Measurements from ENCODE around the gene ZNF580. TPM values are rescaled to one million over a fixed set of nuclear protein-coding genes. Genes with fewer than 3 reads are reported as not detected.

The ZNF580 gene
- total and polyA plus RNA-seq, 9 of the 15 experiments (the other 6 are each of a cell fraction or from before 2014, with no cell fraction given): 2.3 to 47.4 (median 6.0) TPM

DNA sequence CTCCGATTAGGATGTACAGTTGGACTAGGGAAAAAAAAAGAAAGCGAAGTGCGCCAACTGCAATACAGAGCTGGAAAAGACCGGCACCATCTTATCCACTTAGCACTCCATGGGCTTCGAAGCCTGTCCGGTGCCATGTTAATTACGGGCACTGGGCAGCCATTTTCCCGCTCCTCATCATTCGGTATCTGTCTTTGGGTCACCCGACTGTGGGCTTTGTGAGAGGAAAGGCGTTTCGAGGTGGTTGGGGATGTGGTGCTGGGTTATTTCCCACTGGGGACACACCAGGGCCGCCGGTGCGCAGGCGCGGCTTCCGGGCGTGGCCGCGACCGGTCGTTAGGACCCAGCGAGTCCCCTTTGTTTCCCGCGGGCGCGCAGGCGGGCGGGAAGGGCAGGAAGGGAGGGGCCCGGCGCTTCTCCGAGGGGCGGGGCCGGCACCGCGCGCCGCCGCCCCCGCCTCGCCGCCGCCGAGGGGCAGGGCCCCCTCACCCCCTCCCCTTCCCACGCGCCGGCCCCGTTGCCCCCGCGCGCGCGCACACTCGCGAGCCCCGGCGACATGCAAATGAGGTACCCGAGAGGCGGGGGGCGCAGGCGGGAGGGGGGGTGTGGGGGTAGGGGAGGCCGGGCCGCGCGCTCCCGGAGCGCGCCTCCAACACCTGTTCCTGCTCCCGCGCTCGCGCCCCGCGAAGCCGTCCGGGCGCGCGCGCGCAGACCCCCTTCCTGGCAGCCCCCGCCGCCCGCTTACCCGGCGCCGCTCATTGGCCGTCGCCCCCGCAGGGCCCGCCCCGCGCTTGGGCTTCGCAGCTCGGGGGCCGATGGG lies 40.8 kb upstream of the ZNF580 start, which contains the start of gene ZNF524 (continued):
- TF ChIP-seq CREM (IDR thresholded peaks at IDR 0.05; ENCODE audit: low read depth) (peak; percentile 80), ARID2 (IDR thresholded peaks at IDR 0.05) (no peak), BHLHE40 (IDR thresholded peaks at IDR 0.05; ENCODE audit: low read length) (peak; percentile 42; the same call in 1 of the 2 replicates), RHOXF2B (CRISPR knock-in tag; conservative IDR thresholded peaks at IDR 0.05) (no peak), KLF16 (IDR thresholded peaks at IDR 0.05) (no peak), RAD51 (IDR thresholded peaks at IDR 0.05; ENCODE audit: borderline replicate concordance, low read depth) (no peak), PHB2 (IDR thresholded peaks at IDR 0.05; ENCODE audit: low read depth) (no peak), ZNF445 (CRISPR knock-in tag; IDR thresholded peaks at IDR 0.05; ENCODE audit: low read depth) (no peak), TAF15 (IDR thresholded peaks at IDR 0.05; ENCODE audit: low read depth, low read length) (no peak), SMARCA5 (IDR thresholded peaks at IDR 0.05) (no peak), ZNF134 (CRISPR knock-in tag; conservative IDR thresholded peaks at IDR 0.05) (peak; percentile 34; the same call in 1 of the 2 replicates), ERF (CRISPR knock-in tag; IDR thresholded peaks at IDR 0.05) (0 out of 2 replicates have a peak, but pooled peaks have one; percentile 84), RBBP5 (IDR thresholded peaks at IDR 0.05; ENCODE audit: borderline replicate concordance, insufficient read depth, low read length, poor library complexity, severe bottlenecking) (peak; percentile 50), KAT8 (IDR thresholded peaks at IDR 0.05; ENCODE audit: low read depth) (peak; percentile 81), ZNF184 (CRISPR knock-in tag; IDR thresholded peaks at IDR 0.05) (no peak), ARID1B (IDR thresholded peaks at IDR 0.05) (peak; percentile 20; the same call in 1 of the 2 replicates), YY1 (IDR thresholded peaks at IDR 0.05; ENCODE audit: borderline replicate concordance in 1 of 3, control insufficient read depth in 1 of 3, extremely low read depth in 1 of 3, insufficient read depth in 3 of 3, insufficient read length in 1 of 3, insufficient replicate concordance in 2 of 3, low read depth in 1 of 3, low read length in 2 of 3) (peak; percentile 88 to 93 (median 91)), THRAP3 (IDR thresholded peaks at IDR 0.05; ENCODE audit: borderline replicate concordance) (no peak), MECOM (CRISPR knock-in tag; IDR thresholded peaks at IDR 0.05) (no peak), ZNF785 (CRISPR knock-in tag; IDR thresholded peaks at IDR 0.05) (no peak), SIN3A (IDR thresholded peaks at IDR 0.05; ENCODE audit: borderline replicate concordance in 2 of 2, control insufficient read depth in 1 of 2, low read depth in 2 of 2, low read length in 2 of 2) (peak; percentile 16 to 51; a peak in 1 of 4 replicates)
- TF ChIP-seq, protein P1, sequence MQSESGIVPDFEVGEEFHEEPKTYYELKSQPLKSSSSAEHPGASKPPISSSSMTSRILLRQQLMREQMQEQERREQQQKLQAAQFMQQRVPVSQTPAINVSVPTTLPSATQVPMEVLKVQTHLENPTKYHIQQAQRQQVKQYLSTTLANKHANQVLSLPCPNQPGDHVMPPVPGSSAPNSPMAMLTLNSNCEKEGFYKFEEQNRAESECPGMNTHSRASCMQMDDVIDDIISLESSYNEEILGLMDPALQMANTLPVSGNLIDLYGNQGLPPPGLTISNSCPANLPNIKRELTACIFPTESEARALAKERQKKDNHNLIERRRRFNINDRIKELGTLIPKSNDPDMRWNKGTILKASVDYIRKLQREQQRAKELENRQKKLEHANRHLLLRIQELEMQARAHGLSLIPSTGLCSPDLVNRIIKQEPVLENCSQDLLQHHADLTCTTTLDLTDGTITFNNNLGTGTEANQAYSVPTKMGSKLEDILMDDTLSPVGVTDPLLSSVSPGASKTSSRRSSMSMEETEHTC (IDR thresholded peaks at IDR 0.05): no peak
- TF ChIP-seq, protein P2, sequence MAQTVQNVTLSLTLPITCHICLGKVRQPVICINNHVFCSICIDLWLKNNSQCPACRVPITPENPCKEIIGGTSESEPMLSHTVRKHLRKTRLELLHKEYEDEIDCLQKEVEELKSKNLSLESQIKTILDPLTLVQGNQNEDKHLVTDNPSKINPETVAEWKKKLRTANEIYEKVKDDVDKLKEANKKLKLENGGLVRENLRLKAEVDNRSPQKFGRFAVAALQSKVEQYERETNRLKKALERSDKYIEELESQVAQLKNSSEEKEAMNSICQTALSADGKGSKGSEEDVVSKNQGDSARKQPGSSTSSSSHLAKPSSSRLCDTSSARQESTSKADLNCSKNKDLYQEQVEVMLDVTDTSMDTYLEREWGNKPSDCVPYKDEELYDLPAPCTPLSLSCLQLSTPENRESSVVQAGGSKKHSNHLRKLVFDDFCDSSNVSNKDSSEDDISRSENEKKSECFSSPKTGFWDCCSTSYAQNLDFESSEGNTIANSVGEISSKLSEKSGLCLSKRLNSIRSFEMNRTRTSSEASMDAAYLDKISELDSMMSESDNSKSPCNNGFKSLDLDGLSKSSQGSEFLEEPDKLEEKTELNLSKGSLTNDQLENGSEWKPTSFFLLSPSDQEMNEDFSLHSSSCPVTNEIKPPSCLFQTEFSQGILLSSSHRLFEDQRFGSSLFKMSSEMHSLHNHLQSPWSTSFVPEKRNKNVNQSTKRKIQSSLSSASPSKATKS (CRISPR knock-in tag; IDR thresholded peaks at IDR 0.05): no peak; the same call in 1 of the 2 replicates
- TF ChIP-seq, protein P3, sequence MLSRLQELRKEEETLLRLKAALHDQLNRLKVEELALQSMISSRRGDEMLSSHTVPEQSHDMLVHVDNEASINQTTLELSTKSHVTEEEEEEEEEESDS (CRISPR knock-in tag; IDR thresholded peaks at IDR 0.05): no peak
- TF ChIP-seq, protein P4, sequence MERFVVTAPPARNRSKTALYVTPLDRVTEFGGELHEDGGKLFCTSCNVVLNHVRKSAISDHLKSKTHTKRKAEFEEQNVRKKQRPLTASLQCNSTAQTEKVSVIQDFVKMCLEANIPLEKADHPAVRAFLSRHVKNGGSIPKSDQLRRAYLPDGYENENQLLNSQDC (CRISPR knock-in tag; IDR thresholded peaks at IDR 0.05): no peak
